Measurements from ENCODE around the gene PCSK4.

The PCSK4 gene

GRCh38 chr19:1470305-1471009 lies 19.7 kb downstream of the PCSK4 start:
- DNase-seq (ENCODE audit: low spot score): peak; percentile 74

- no peak for DNase-seq (ENCODE audit: low spot score)
Observed at GRCh38 chr19:1470055-1470304, 20.2 kb downstream of the PCSK4 start.

DNA sequence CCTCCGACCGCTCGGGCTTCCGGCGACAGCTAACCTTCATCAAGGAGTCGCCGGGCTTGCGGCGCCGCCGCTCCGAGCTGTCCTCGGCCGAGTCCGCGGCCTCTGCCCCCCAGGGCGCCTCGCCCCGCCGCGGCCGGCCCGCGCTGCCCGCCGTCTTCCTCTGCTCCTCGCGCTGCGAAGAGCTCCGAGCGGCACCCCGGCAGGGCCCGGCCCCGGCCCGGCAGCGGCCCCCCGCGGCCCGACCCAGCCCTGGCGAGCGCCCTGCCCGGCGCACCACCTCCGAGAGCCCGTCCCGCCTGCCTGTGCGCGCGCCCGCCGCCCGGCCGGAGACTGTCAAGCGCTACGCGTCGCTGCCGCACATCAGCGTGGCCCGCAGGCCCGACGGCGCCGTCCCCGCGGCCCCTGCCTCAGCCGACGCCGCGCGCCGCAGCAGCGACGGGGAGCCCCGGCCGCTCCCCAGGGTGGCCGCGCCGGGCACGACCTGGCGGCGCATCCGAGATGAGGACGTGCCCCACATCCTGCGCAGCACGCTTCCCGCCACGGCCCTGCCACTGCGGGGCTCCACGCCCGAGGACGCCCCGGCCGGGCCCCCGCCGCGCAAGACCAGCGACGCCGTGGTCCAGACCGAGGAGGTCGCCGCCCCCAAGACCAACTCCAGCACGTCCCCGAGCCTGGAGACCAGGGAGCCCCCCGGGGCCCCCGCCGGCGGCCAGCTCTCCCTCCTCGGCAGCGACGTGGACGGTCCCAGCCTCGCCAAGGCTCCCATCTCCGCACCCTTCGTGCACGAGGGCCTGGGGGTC lies 20.7 kb downstream of the PCSK4 start:
- no peak for DNase-seq (ENCODE audit: low spot score)

DNA sequence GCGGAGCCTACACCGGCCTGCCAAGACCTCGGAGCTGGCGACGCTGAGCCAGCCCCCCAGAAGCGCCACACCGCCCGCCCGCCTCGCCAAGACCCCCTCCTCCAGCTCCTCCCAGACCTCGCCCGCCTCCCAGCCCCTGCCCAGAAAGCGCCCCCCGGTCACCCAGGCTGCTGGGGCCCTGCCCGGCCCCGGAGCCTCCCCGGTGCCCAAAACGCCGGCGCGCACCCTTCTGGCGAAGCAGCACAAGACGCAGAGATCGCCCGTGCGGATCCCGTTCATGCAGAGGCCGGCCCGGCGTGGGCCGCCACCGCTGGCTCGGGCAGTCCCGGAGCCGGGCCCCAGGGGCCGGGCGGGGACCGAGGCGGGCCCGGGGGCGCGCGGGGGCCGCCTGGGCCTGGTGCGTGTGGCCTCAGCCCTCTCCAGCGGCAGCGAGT lies 21.3 kb downstream of the PCSK4 start:
- no peak for DNase-seq (ENCODE audit: low spot score)

DNA sequence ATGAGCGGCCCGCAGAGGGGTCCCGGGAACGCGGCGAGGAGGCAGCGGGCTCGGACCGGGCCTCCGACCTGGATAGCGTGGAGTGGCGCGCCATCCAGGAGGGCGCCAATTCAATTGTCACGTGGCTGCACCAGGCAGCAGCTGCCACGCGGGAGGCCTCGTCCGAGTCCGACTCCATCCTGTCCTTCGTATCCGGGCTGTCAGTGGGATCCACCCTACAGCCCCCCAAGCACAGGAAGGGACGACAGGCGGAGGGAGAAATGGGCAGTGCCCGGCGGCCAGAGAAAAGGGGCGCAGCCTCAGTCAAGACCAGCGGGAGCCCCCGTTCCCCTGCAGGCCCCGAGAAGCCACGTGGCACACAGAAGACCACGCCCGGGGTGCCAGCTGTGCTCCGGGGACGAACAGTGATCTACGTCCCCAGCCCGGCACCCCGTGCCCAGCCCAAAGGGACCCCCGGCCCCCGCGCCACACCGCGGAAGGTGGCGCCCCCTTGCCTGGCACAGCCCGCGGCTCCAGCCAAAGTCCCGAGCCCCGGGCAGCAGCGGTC lies 21.8 kb downstream of the PCSK4 start:
- no peak for DNase-seq (ENCODE audit: low spot score)

- no peak for DNase-seq (ENCODE audit: low spot score)
Observed at GRCh38 chr19:1467490-1468273, 22.5 kb downstream of the PCSK4 start.

- DNase-seq (ENCODE audit: low spot score): no peak
Observed at GRCh38 chr19:1467215-1467489, 23.0 kb downstream of the PCSK4 start.

DNA sequence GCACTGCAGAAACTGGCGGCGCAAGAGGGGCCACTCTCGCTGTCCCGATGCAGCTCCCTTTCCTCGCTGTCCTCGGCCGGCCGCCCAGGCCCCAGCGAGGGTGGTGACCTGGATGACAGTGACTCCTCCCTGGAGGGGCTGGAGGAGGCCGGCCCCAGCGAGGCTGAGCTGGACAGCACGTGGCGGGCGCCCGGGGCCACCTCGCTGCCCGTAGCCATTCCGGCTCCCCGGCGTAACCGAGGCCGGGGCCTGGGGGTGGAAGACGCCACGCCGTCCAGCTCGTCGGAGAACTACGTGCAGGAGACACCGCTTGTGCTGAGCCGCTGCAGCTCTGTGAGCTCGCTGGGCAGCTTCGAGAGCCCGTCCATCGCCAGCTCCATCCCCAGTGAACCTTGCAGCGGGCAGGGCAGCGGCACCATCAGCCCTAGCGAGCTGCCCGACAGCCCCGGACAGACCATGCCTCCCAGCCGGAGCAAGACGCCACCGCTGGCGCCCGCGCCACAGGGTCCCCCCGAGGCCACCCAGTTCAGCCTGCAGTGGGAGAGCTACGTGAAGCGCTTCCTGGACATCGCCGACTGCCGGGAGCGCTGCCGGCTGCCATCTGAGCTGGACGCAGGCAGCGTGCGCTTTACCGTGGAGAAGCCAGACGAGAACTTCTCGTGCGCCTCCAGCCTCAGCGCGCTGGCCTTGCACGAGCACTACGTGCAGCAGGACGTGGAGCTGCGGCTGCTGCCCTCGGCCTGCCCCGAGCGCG lies 23.5 kb downstream of the PCSK4 start:
- DNase-seq (ENCODE audit: low spot score): no peak

GRCh38 chr19:1466018-1466460 lies 24.1 kb downstream of the PCSK4 start:
- DNase-seq (ENCODE audit: low spot score): no peak

DNA sequence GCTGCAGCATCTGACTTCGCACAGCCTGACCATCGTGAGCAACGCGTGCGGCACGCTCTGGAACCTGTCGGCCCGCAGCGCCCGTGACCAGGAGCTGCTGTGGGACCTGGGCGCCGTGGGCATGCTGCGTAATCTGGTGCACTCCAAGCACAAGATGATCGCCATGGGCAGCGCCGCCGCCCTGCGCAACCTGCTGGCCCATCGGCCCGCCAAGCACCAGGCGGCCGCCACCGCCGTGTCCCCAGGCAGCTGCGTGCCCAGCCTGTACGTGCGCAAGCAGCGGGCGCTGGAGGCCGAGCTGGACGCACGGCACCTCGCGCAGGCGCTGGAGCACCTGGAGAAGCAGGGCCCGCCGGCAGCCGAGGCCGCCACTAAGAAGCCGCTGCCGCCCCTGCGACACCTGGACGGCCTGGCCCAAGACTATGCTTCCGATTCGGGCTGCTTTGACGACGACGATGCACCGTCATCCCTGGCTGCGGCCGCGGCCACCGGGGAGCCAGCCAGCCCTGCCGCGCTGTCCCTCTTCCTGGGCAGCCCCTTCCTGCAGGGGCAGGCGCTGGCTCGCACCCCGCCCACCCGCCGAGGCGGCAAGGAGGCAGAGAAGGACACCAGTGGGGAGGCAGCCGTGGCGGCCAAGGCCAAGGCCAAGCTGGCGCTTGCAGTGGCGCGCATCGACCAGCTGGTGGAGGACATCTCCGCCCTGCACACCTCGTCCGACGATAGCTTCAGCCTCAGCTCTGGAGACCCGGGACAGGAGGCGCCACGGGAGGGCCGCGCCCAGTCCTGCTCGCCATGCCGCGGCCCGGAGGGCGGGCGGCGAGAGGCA lies 24.7 kb downstream of the PCSK4 start:
- no peak for DNase-seq (ENCODE audit: low spot score)

GRCh38 chr19:1461862-1462261 lies 28.3 kb downstream of the PCSK4 start:
- no peak for DNase-seq (ENCODE audit: low spot score)

- DNase-seq (ENCODE audit: low spot score): no peak
Observed at GRCh38 chr19:1460033-1460995, 29.8 kb downstream of the PCSK4 start.

DNA sequence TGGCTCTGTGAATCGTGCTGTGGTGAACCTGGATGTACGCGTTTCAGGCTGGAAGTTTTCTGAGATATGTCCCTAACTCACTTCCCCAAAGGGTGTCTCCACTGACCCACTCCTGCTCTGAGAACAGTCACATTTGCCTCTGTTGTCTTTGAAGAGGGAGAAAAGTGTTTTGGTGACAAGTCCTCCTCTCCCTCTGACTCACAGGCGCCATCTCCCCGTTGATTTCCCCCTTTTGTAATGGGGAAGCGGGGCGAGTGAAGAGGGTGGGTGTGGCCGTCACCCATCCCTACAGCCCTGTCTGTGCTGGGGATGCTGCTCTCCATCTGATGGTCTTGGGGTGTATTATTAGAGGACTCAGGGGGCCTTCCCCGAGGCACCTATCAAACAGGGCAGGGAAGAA lies 30.7 kb downstream of the PCSK4 start:
- no peak for DNase-seq (ENCODE audit: low spot score)

DNA sequence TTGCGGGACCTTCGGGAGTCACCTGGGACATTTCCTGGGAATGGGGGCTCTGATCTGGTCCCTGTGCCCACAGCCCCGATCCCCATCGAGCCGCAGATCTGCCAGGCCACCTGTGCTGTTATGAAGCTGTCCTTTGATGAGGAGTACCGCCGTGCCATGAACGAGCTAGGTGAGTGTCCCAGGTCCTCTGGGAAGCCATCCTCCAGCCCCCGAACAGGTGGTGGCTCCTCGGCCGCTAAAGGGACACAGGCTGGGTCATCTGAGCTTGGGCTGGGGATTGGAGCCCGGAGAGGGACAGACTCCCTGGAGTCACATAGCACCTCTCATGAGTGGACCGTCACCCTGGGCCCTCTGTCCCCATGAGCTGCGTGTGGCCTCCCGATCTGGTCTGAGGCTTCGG lies 32.3 kb downstream of the PCSK4 start:
- DNase-seq (ENCODE audit: low spot score): no peak

- DNase-seq (ENCODE audit: low spot score): no peak
Observed at GRCh38 chr19:1457031-1457739, 33.0 kb downstream of the PCSK4 start.

DNA sequence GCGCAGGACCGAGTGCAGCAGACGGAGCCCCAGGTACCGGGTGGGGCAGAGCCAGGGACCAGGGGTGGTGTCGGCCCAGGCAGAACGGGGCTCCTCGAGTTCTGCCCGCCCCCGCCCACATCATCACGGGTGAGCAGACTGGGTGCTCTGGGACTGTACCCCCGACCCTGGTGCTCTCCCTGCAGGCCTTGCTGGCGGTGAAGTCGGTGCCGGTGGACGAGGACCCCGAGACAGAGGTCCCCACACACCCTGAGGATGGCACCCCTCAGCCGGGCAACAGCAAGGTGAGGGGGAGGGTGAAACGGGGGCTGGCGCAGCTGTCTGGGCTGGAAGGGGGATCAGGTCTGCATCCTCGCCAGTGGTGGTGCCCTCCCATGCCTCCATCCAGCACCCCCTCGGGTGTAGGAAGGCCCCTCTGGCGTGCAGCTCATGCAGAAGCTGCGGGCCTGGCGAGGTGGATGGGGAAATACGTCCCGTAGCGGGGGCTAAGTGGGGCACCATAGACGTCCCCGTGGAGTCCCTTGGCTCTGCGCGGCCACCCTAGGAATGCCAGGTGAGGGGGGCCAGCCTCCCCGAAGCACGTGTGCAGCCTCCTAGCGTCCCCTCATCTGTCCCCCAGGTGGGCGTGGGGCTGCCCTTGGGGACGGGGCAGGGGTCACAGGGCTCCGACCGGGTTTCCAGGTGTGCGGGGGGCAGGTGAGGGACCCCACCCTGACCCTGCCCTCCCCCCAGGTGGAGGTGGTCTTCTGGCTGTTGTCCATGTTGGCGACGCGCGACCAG lies 33.8 kb downstream of the PCSK4 start:
- DNase-seq (ENCODE audit: low spot score): no peak

DNA sequence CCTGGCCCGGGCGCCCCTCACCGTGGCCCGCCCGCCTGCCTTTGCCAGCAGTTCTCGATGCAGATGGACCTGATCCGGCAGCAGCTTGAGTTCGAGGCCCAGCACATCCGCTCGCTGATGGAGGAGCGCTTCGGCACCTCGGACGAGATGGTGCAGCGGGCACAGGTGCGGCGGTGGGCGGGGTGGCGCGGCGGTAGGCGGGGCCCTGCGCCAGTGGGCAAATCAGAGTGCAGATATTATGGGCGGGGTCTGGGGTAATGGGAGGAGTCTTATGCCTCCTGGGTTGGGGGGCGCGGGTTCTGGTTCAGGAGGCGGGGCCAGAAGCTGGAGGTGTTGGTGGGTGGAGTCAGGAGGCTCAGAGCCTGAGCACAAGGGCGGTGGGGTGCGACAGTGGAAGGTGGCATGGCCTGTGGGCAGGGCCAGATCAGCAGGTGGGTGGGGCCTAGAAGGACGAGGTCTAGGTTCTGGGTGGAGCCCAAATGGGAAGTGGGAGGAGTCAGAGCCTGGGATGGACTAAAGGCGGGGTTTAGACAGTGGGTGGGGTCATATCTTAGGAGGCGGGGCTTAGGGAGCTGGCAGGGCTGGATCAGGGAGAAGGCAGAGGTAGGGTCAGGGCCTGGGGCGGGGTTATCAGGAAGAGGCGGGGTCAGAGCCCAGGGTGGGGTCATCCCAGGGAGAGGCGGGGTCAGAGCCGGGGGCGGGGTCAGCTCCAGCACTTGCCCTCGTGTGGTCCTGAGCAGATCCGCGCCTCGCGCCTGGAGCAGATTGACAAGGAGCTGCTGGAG lies 34.6 kb downstream of the PCSK4 start:
- DNase-seq (ENCODE audit: low spot score): peak; percentile 28

DNA sequence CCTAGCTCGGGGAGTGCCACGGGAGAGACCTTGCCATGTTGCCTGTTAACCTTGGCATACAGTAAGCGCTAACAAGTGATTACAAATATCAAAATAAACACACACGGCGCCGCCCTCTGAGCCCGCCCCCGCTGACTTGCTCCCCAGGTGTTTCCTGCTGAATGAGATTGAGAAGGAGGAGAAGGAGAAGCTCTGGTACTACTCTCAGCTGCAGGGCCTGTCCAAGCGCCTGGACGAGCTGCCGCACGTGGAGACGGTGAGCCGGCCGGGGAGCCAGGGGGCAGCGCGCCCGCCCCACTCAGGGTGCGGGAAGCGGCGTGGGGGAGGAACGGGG lies 35.2 kb downstream of the PCSK4 start:
- no peak for DNase-seq (ENCODE audit: low spot score)

All from CD4-positive, alpha-beta T cell treated with Interleukin-2 at 100 ng/mL for 4 hours (primary cell).